ENCODE results near the gene ZNF516. TPM values are rescaled to one million over a fixed set of nuclear protein-coding genes. Genes with fewer than 3 reads are reported as not detected.

The ZNF516 gene
- polyA plus RNA-seq, 2 of the 4 experiments (the other 2 are of a cell fraction) = 3.9 to 4.9 TPM

DNA sequence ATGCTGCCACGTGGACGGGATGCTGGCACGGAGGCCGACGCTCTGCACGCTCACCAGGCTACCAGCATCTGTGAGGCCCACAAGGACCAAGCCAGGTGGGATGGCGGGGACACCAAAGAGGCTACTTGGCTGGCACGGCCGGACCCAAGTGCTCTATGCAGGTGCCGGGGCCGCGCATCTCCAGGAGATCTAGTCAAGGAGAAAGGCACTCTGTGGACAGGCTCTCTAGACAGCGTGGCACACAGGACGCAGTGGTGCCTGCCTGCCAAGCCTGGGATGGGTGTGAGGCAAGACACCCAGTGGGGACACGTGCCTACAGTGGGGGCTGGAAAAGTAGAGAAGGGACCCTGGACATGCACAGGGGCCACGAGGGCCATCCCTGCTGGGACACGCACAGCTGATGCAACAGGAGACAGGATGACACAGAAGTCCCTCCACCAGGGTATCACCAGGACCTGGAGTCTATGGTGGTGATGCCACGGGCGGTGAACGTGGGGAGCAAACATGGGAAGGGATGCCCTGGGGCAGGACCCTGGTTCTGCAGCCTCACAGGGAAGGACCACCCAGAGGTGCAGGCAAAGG, 28.5 kb downstream of the ZNF516 start (continued):
- no peak for TF ChIP-seq FOXS1 (CRISPR knock-in tag; IDR thresholded peaks at IDR 0.05)
- TF ChIP-seq RAD21 (conservative IDR thresholded peaks at IDR 0.05 in 1 of 2, IDR thresholded peaks at IDR 0.05 in 1 of 2) = no peak
- TF ChIP-seq NPAS2 (CRISPR knock-in tag; IDR thresholded peaks at IDR 0.05; ENCODE audit: borderline replicate concordance) = no peak
- TF ChIP-seq HOXB5 (CRISPR knock-in tag; IDR thresholded peaks at IDR 0.05) = no peak

DNA sequence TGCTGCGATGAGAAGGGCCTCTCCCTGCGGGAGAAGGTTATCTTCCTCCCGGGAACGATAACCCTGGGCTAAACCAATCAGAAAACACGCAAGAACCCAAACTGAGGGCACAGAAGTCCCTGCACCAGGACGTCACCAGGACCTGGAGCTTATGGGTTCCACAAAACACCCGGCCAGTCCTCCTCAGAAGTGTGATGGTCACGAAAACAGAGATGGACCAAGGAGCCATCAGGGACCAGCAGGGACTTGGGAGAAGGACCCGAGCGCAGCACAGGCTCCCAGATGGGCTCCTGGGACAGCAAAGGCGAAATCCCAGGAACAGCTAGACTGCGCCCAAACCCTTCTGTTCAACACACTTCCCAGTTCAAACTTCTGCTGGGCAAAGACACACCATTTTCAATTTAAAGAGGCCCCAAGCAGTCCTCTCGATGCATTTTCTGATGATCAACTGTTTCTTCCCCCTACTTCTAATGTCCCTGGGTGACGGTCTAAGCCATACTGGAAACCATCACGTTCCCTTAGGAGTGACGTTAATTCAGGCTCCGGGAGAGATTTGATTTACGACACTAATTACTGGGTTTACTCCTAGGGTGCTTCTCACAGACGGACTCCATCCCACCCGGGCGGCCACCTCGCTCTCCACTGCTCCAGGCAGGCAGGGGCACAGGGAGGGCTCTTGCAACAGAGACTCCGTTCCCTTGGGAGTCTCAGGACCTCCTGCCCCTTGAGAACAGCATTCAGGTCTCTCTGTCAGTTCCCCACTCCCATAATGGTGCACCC, 29.2 kb downstream of the ZNF516 start:
- ATAC-seq = no peak

More for the DNA sequence above, 29.2 kb downstream of the ZNF516 start:
- CTCF ChIA-PET = no interaction called here
- DNase-seq (ENCODE audit: low read depth in 1 of 2, low spot score in 1 of 2) (no peak), FAIRE-seq (no peak)
- no peak overlapping the region for H3K27ac ChIP-seq
- H3K9me3 ChIP-seq = no peaks in the 10 kb centered on the region
- TF ChIP-seq PHF8 (IDR thresholded peaks at IDR 0.05; ENCODE audit: borderline replicate concordance, low read depth) (no peak), ZNF302 (CRISPR knock-in tag; IDR thresholded peaks at IDR 0.05) (no peak), MAZ (IDR thresholded peaks at IDR 0.05; ENCODE audit: borderline replicate concordance, low read depth, low read length) (no peak), CEBPB (IDR thresholded peaks at IDR 0.05) (no peak), HEYL (CRISPR knock-in tag; IDR thresholded peaks at IDR 0.05) (no peak), SREBF2 (IDR thresholded peaks at IDR 0.05) (no peak), BHLHE40 (IDR thresholded peaks at IDR 0.05; ENCODE audit: low read depth, low read length) (no peak), RFX5 (IDR thresholded peaks at IDR 0.05) (no peak), HOXA7 (CRISPR knock-in tag; IDR thresholded peaks at IDR 0.05) (no peak), HOXB13 (CRISPR knock-in tag; IDR thresholded peaks at IDR 0.05; ENCODE audit: low read depth) (no peak), NFE2L2 (conservative IDR thresholded peaks at IDR 0.05; ENCODE audit: low read length) (no peak), CBX8 (IDR thresholded peaks at IDR 0.05) (no peak), TP53 (CRISPR knock-in tag; IDR thresholded peaks at IDR 0.05) (no peak), TFCP2L1 (CRISPR knock-in tag; IDR thresholded peaks at IDR 0.05) (no peak), MYC (IDR thresholded peaks at IDR 0.05; ENCODE audit: borderline replicate concordance, low read length) (no peak), ZC3H11A (IDR thresholded peaks at IDR 0.05) (no peak), FOSB (CRISPR knock-in tag; IDR thresholded peaks at IDR 0.05) (no peak), ZSCAN20 (CRISPR knock-in tag; IDR thresholded peaks at IDR 0.05) (no peak)
- TF ChIP-seq, protein P1, sequence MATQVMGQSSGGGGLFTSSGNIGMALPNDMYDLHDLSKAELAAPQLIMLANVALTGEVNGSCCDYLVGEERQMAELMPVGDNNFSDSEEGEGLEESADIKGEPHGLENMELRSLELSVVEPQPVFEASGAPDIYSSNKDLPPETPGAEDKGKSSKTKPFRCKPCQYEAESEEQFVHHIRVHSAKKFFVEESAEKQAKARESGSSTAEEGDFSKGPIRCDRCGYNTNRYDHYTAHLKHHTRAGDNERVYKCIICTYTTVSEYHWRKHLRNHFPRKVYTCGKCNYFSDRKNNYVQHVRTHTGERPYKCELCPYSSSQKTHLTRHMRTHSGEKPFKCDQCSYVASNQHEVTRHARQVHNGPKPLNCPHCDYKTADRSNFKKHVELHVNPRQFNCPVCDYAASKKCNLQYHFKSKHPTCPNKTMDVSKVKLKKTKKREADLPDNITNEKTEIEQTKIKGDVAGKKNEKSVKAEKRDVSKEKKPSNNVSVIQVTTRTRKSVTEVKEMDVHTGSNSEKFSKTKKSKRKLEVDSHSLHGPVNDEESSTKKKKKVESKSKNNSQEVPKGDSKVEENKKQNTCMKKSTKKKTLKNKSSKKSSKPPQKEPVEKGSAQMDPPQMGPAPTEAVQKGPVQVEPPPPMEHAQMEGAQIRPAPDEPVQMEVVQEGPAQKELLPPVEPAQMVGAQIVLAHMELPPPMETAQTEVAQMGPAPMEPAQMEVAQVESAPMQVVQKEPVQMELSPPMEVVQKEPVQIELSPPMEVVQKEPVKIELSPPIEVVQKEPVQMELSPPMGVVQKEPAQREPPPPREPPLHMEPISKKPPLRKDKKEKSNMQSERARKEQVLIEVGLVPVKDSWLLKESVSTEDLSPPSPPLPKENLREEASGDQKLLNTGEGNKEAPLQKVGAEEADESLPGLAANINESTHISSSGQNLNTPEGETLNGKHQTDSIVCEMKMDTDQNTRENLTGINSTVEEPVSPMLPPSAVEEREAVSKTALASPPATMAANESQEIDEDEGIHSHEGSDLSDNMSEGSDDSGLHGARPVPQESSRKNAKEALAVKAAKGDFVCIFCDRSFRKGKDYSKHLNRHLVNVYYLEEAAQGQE (IDR thresholded peaks at IDR 0.05) = no peak
- TF ChIP-seq, protein P2, sequence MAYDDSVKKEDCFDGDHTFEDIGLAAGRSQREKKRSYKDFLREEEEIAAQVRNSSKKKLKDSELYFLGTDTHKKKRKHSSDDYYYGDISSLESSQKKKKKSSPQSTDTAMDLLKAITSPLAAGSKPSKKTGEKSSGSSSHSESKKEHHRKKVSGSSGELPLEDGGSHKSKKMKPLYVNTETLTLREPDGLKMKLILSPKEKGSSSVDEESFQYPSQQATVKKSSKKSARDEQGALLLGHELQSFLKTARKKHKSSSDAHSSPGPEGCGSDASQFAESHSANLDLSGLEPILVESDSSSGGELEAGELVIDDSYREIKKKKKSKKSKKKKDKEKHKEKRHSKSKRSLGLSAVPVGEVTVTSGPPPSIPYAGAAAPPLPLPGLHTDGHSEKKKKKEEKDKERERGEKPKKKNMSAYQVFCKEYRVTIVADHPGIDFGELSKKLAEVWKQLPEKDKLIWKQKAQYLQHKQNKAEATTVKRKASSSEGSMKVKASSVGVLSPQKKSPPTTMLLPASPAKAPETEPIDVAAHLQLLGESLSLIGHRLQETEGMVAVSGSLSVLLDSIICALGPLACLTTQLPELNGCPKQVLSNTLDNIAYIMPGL (CRISPR knock-in tag; IDR thresholded peaks at IDR 0.05; ENCODE audit: borderline replicate concordance) = no peak
- POLR2A ChIA-PET = no interaction called here
- WGBS (ENCODE audit: missing lambda C conversion rate) = 90% methylated on average over 23 of the region's 23 CpGs
- H3K4me2 ChIP-seq = no peak overlapping the region
- H3K4me3 ChIP-seq = no peak overlapping the region
- H3K4me1 ChIP-seq = peaks cover 2% of the 10 kb centered on the region; the same call in 2 of the 3 replicates

All from A549 (cell line).